C4-2B (cell line): ENCODE measurements around the gene SLC35F3.

Source experiments
- ZFX ChIP-seq: fragments of 450-650 bp; IDR thresholded peaks from 2 replicates; pipeline ENCODE4 v1.6.1; 2017
- TF ChIP-seq, protein P1 (sequence below): fragments of 450-650 bp; conservative IDR thresholded peaks from 2 replicates; pipeline ENCODE4 v1.5.1; 2017; ENCODE audit warnings: mild to moderate bottlenecking

DNA sequence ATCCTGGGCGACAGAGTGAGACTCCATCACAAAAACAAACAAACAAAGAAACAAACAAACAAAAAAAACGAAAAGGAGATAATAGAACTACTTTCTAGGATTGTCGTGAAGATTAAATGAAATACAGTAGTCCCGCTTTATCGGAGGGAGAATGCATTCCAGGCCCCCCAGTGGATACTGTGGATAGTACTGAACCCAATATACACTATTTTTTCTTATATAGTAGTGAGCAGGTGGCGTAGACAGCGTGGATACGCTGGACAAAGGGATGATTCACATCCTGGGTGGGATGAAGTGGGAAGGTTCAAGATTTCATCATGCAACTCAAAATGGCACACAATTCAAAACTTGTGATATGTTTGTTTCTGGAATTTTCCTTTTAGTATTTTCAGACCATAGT lies 8.0 kb downstream of the SLC35F3 start:
- TF ChIP-seq, protein P1, sequence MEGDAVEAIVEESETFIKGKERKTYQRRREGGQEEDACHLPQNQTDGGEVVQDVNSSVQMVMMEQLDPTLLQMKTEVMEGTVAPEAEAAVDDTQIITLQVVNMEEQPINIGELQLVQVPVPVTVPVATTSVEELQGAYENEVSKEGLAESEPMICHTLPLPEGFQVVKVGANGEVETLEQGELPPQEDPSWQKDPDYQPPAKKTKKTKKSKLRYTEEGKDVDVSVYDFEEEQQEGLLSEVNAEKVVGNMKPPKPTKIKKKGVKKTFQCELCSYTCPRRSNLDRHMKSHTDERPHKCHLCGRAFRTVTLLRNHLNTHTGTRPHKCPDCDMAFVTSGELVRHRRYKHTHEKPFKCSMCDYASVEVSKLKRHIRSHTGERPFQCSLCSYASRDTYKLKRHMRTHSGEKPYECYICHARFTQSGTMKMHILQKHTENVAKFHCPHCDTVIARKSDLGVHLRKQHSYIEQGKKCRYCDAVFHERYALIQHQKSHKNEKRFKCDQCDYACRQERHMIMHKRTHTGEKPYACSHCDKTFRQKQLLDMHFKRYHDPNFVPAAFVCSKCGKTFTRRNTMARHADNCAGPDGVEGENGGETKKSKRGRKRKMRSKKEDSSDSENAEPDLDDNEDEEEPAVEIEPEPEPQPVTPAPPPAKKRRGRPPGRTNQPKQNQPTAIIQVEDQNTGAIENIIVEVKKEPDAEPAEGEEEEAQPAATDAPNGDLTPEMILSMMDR: peak; percentile 25; the same call in 1 of the 2 replicates
- no peak for TF ChIP-seq ZFX
